Uterus (tissue), 4 donors: ENCODE data around the gene ATAD2B. TPM values are rescaled to one million over a fixed set of nuclear protein-coding genes. Genes with fewer than 3 reads are reported as not detected.

Source experiments
- DNase-seq, 2 donors: peaks; one replicate each; pipeline ENCODE4 v3.0.0-alpha.2; 2019 to 2020
- H3K27ac ChIP-seq, 2 donors: fragments of 200-600 bp; sonication (generic); 1 replicate in 1 of 2; 2 replicates in 1 of 2; pipeline ENCODE4 v1.5.1; 2016 to 2018
- H3K27me3 ChIP-seq, 2 donors: fragments of 200-600 bp; sonication (generic); one replicate each; pipeline ENCODE4 v1.5.1; 2018 to 2019; ENCODE audit warnings: control low read depth in 1 of 2
- H3K36me3 ChIP-seq, 2 donors: fragments of 200-600 bp; sonication (generic); one replicate each; pipeline ENCODE4 v1.5.1; 2019; ENCODE audit warnings: control low read depth in 1 of 2
- H3K4me1 ChIP-seq, 2 donors: fragments of 200-600 bp; sonication (generic); one replicate each; pipeline ENCODE4 v1.5.1; 2018 to 2019; ENCODE audit warnings: control low read depth in 1 of 2
- H3K4me3 ChIP-seq, 2 donors: fragments of 200-600 bp; sonication (generic); 1 replicate in 1 of 2; 2 replicates in 1 of 2; pipeline ENCODE4 v1.5.1; 2018 to 2019; ENCODE audit warnings: mild to moderate bottlenecking in 1 of 2
- H3K9me3 ChIP-seq, 2 donors: fragments of 200-600 bp; sonication (generic); one replicate each; pipeline ENCODE4 v1.5.1; 2019; ENCODE audit warnings: control low read depth in 1 of 2
- CTCF ChIP-seq, 4 experiments: fragments of 200-600 bp in 2 of 4; fragments of 450-650 bp in 2 of 4; sonication (generic) in 2 of 4; IDR thresholded peaks; one replicate each; pipeline ENCODE4 v1.5.1; 2016 to 2019; ENCODE audit warnings: antibody characterized with exemption in 4 of 4, mild to moderate bottlenecking in 2 of 4, moderate library complexity in 1 of 4
- POLR2A ChIP-seq, 2 donors: fragments of 450-650 bp; IDR thresholded peaks; one replicate each; pipeline ENCODE4 v1.6.1; 2016; ENCODE audit warnings: antibody characterized with exemption in 2 of 2, mild to moderate bottlenecking in 1 of 2, moderate library complexity in 1 of 2
- intact Hi-C: fragments of 100-400 bp; cut with DNase I; formaldehyde crosslinking; loops from one replicate; pipeline ENCODE4 v1.15.1; 2023; ENCODE audit warnings: low total_unique reads
- total RNA-seq, 4 donors: library from RNA; depleted of rRNA in 3 of 4; stranded (reverse); fragments of >200 nt in 3 of 4; gene quantifications; one replicate each; pipeline versions ENCODE4 v1.1.0 to v1.2.4, GENCODE V29; 2014 to 2023
- donor health status: DM: yes; HTN: yes; CAD: no.

Gene ATAD2B
- total RNA-seq, 4 donors from 2014 or later = 14.1 to 67.5 (median 32.3) TPM

DNA sequence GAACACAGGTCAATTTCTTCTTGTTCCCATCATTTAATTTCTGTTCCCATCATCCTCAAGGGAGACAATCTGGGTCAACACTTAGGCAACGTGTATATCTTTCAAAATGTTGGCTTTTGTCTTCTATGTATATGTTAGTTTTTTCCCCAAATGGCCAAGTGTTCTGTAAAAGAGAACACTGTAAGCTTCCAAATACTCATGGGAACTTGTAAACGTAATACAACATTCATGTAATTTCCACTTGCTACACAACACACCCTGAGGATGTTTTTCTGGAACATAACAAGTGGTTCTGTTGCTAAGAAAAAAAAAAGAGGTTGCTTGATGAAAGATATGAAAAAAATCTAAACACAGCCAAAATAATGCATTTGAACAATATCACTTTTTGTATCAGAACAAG, 149.1 kb downstream of the ATAD2B start:
- H3K36me3 ChIP-seq = no peaks in the 10 kb centered on the region
- no peak for DNase-seq
- no peaks in the 10 kb centered on the region for H3K27me3 ChIP-seq
- H3K4me3 ChIP-seq = no peak overlapping the region
- no peak for TF ChIP-seq POLR2A (IDR thresholded peaks at IDR 0.05)
- intact Hi-C loops = no loop called here
- H3K27ac ChIP-seq = no peak overlapping the region
- no peaks in the 10 kb centered on the region for H3K4me1 ChIP-seq
- H3K9me3 ChIP-seq = no peaks in the 10 kb centered on the region

GRCh38 chr2:23776021-23776420, 150.9 kb downstream of the ATAD2B start:
- no peak overlapping the region for H3K4me3 ChIP-seq
- no peaks in the 10 kb centered on the region for H3K9me3 ChIP-seq
- no peaks in the 10 kb centered on the region for H3K36me3 ChIP-seq
- no peak for DNase-seq
- no peaks in the 10 kb centered on the region for H3K4me1 ChIP-seq
- TF ChIP-seq CTCF (IDR thresholded peaks at IDR 0.05) (no peak), POLR2A (IDR thresholded peaks at IDR 0.05) (no peak)
- H3K27me3 ChIP-seq = no peaks in the 10 kb centered on the region
- intact Hi-C loops = no loop called here
- no peak overlapping the region for H3K27ac ChIP-seq

GRCh38 chr2:23772684-23773083, 154.2 kb downstream of the ATAD2B start:
- Histone ChIP-seq H3K4me1 (no peaks in the 10 kb centered on the region), H3K27me3 (no peaks in the 10 kb centered on the region), H3K9me3 (no peaks in the 10 kb centered on the region), H3K4me3 (no peak overlapping the region), H3K36me3 (no peaks in the 10 kb centered on the region), H3K27ac (no peak overlapping the region)
- DNase-seq = no peak
- TF ChIP-seq POLR2A (IDR thresholded peaks at IDR 0.05) (no peak), CTCF (IDR thresholded peaks at IDR 0.05) (no peak)
- intact Hi-C loops = no loop called here

GRCh38 chr2:23772056-23772455, 154.9 kb downstream of the ATAD2B start:
- H3K9me3 ChIP-seq = no peaks in the 10 kb centered on the region
- H3K4me1 ChIP-seq = no peaks in the 10 kb centered on the region
- no peak for DNase-seq
- no peaks in the 10 kb centered on the region for H3K27me3 ChIP-seq
- no peak for TF ChIP-seq POLR2A (IDR thresholded peaks at IDR 0.05)
- TF ChIP-seq CTCF (IDR thresholded peaks at IDR 0.05) = no peak
- no peak overlapping the region for H3K4me3 ChIP-seq
- no peaks in the 10 kb centered on the region for H3K36me3 ChIP-seq
- intact Hi-C loops = no loop called here
- H3K27ac ChIP-seq = no peak overlapping the region

GRCh38 chr2:23769364-23769763, 157.6 kb downstream of the ATAD2B start:
- Histone ChIP-seq H3K36me3 (no peaks in the 10 kb centered on the region), H3K27me3 (no peaks in the 10 kb centered on the region), H3K4me3 (no peak overlapping the region), H3K27ac (no peak overlapping the region), H3K9me3 (no peaks in the 10 kb centered on the region), H3K4me1 (no peaks in the 10 kb centered on the region)
- intact Hi-C loops = no loop called here
- TF ChIP-seq CTCF (IDR thresholded peaks at IDR 0.05) (no peak), POLR2A (IDR thresholded peaks at IDR 0.05) (no peak)
- DNase-seq = no peak
